Measurements from ENCODE around the gene CUL1. TPM values are rescaled to one million over a fixed set of nuclear protein-coding genes. Genes with fewer than 3 reads are reported as not detected.

CUL1 gene
- polyA plus RNA-seq, 1 donor from 2014 or later = 77.5 TPM

DNA sequence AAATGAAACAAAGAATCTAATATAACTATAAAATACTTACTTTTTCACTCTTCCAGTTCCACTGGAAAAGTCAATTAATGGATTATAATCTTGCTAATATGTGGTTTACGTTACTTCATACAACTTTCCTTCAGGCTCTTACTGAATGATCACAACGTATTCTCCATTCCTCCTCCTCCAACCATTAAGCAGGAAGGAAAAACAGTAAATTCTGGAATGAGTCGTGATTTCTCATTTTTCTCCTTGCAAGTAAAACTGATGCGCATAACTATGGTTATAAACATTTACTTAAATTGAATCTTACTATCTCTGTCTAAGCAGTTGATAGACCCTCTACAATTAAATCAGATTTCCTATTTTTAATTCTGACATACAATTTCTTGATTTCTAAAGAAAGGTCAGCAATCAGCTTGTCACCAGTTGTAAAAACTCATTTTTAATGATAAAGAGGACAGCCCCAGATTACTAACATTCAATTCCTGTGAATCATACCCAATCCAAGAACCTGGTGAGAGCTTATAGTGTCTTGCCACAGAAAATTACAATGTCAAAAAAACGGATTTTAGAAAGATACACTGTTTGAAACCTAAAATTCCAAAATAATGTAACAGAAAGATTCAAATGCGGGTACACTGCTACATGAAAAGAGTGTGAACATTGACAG, 121.1 kb downstream of the CUL1 start:
- Histone ChIP-seq H3F3A (ENCODE audit: insufficient read depth, low read length, poor library complexity, severe bottlenecking) (no peaks in the 10 kb centered on the region), H3K9me2 (ENCODE audit: insufficient read depth, low read length) (no peaks in the 10 kb centered on the region), H4K20me1 (ENCODE audit: insufficient read depth) (no peaks in the 10 kb centered on the region), H3K4me3 (ENCODE audit: low read length) (no peak overlapping the region), H3K27me3 (ENCODE audit: insufficient read depth, low read depth, low read length) (no peaks in the 10 kb centered on the region), H3K9me3 (ENCODE audit: low read length) (no peaks in the 10 kb centered on the region), H2AFZ (ENCODE audit: low read depth, low read length) (no peak overlapping the region), H3K9ac (ENCODE audit: low read length) (no peak overlapping the region), H3K79me2 (replicated peaks; ENCODE audit: insufficient read depth, low read length) (no peaks in the 10 kb centered on the region), H3K36me3 (ENCODE audit: insufficient read depth, low read length) (peaks cover 13% of the 10 kb centered on the region), H3K27ac (ENCODE audit: low read length) (no peak overlapping the region), H3K4me2 (ENCODE audit: low read length) (no peak overlapping the region)
- no peak for TF ChIP-seq MXI1 (conservative IDR thresholded peaks at IDR 0.05; ENCODE audit: poor library complexity, severe bottlenecking)
- TF ChIP-seq SMC3 (conservative IDR thresholded peaks at IDR 0.05; ENCODE audit: poor library complexity) = no peak
- no peak for TF ChIP-seq EZH2 (IDR thresholded peaks at IDR 0.05; ENCODE audit: borderline replicate concordance, insufficient read depth, low read length, poor library complexity, severe bottlenecking)
- no peak for TF ChIP-seq EP300 (conservative IDR thresholded peaks at IDR 0.05; ENCODE audit: poor library complexity, severe bottlenecking)
- TF ChIP-seq, protein P1, sequence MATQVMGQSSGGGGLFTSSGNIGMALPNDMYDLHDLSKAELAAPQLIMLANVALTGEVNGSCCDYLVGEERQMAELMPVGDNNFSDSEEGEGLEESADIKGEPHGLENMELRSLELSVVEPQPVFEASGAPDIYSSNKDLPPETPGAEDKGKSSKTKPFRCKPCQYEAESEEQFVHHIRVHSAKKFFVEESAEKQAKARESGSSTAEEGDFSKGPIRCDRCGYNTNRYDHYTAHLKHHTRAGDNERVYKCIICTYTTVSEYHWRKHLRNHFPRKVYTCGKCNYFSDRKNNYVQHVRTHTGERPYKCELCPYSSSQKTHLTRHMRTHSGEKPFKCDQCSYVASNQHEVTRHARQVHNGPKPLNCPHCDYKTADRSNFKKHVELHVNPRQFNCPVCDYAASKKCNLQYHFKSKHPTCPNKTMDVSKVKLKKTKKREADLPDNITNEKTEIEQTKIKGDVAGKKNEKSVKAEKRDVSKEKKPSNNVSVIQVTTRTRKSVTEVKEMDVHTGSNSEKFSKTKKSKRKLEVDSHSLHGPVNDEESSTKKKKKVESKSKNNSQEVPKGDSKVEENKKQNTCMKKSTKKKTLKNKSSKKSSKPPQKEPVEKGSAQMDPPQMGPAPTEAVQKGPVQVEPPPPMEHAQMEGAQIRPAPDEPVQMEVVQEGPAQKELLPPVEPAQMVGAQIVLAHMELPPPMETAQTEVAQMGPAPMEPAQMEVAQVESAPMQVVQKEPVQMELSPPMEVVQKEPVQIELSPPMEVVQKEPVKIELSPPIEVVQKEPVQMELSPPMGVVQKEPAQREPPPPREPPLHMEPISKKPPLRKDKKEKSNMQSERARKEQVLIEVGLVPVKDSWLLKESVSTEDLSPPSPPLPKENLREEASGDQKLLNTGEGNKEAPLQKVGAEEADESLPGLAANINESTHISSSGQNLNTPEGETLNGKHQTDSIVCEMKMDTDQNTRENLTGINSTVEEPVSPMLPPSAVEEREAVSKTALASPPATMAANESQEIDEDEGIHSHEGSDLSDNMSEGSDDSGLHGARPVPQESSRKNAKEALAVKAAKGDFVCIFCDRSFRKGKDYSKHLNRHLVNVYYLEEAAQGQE (IDR thresholded peaks at IDR 0.05; ENCODE audit: borderline replicate concordance) = no peak
- TF ChIP-seq RAD21 (conservative IDR thresholded peaks at IDR 0.05) = no peak
- no peak for TF ChIP-seq POLR2AphosphoS5 (IDR thresholded peaks at IDR 0.05)
- TF ChIP-seq, protein P2, sequence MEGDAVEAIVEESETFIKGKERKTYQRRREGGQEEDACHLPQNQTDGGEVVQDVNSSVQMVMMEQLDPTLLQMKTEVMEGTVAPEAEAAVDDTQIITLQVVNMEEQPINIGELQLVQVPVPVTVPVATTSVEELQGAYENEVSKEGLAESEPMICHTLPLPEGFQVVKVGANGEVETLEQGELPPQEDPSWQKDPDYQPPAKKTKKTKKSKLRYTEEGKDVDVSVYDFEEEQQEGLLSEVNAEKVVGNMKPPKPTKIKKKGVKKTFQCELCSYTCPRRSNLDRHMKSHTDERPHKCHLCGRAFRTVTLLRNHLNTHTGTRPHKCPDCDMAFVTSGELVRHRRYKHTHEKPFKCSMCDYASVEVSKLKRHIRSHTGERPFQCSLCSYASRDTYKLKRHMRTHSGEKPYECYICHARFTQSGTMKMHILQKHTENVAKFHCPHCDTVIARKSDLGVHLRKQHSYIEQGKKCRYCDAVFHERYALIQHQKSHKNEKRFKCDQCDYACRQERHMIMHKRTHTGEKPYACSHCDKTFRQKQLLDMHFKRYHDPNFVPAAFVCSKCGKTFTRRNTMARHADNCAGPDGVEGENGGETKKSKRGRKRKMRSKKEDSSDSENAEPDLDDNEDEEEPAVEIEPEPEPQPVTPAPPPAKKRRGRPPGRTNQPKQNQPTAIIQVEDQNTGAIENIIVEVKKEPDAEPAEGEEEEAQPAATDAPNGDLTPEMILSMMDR (IDR thresholded peaks at IDR 0.05; ENCODE audit: poor library complexity, severe bottlenecking) = no peak
- TF ChIP-seq TAF1 (IDR thresholded peaks at IDR 0.05; ENCODE audit: low read depth) = no peak

DNA sequence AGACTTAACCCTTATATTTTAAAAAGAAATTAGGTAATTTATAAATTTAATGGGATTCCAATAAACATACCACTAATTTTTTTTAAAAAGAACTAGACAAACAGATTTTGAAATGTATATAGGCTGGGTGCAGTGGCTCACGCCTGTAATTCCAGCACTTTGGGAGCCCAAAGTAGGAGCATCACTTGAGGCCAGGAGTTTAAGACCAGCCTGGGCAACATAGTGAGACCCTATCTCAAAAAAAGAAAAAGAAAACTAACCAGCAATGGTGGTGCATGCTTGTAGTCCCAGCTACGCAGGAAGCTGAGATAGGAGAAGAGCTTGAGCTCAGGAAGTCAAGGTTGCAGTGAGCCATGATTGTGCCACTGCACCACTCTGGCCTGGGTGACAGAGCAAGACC, 122.7 kb downstream of the CUL1 start:
- no peak overlapping the region for H3K27ac ChIP-seq (ENCODE audit: low read length)
- no peak overlapping the region for H3K9ac ChIP-seq (ENCODE audit: low read length)
- H3K9me2 ChIP-seq (ENCODE audit: insufficient read depth, low read length) = no peaks in the 10 kb centered on the region
- H2AFZ ChIP-seq (ENCODE audit: low read depth, low read length) = no peak overlapping the region
- no peaks in the 10 kb centered on the region for H3K9me3 ChIP-seq (ENCODE audit: low read length)
- peaks cover 16% of the 10 kb centered on the region for H3K36me3 ChIP-seq (ENCODE audit: insufficient read depth, low read length)
- no peak overlapping the region for H3K4me2 ChIP-seq (ENCODE audit: low read length)
- no peaks in the 10 kb centered on the region for H3F3A ChIP-seq (ENCODE audit: insufficient read depth, low read length, poor library complexity, severe bottlenecking)
- TF ChIP-seq EZH2 (IDR thresholded peaks at IDR 0.05; ENCODE audit: borderline replicate concordance, insufficient read depth, low read length, poor library complexity, severe bottlenecking) (no peak), POLR2AphosphoS5 (IDR thresholded peaks at IDR 0.05) (no peak), RAD21 (conservative IDR thresholded peaks at IDR 0.05) (no peak), SMC3 (conservative IDR thresholded peaks at IDR 0.05; ENCODE audit: poor library complexity) (no peak), TAF1 (IDR thresholded peaks at IDR 0.05; ENCODE audit: low read depth) (no peak), MXI1 (conservative IDR thresholded peaks at IDR 0.05; ENCODE audit: poor library complexity, severe bottlenecking) (no peak), EP300 (conservative IDR thresholded peaks at IDR 0.05; ENCODE audit: poor library complexity, severe bottlenecking) (no peak)
- TF ChIP-seq, protein P2 (IDR thresholded peaks at IDR 0.05; ENCODE audit: poor library complexity, severe bottlenecking) = no peak
- TF ChIP-seq, protein P1 (IDR thresholded peaks at IDR 0.05; ENCODE audit: borderline replicate concordance) = no peak
- H4K20me1 ChIP-seq (ENCODE audit: insufficient read depth) = no peaks in the 10 kb centered on the region
- H3K4me3 ChIP-seq (ENCODE audit: low read length) = no peak overlapping the region
- H3K79me2 ChIP-seq (replicated peaks; ENCODE audit: insufficient read depth, low read length) = no peaks in the 10 kb centered on the region
- no peaks in the 10 kb centered on the region for H3K27me3 ChIP-seq (ENCODE audit: insufficient read depth, low read depth, low read length)
